HepG2 (cell line): ENCODE data around the gene VPS25. TPM values are rescaled to one million over a fixed set of nuclear protein-coding genes. Genes with fewer than 3 reads are reported as not detected.

Experiments
- BORCS8-MEF2B ChIP-seq: sonication (generic); formaldehyde crosslinking; IDR thresholded peaks from 2 replicates; pipeline ENCODE4 v1.8.0; 2022; ENCODE audit warnings: mild to moderate bottlenecking, missing genetic modification reagents
- EEA1 ChIP-seq: sonication (generic); formaldehyde crosslinking; IDR thresholded peaks from 2 replicates; pipeline ENCODE4 v1.5.1; 2020; ENCODE audit warnings: mild to moderate bottlenecking, missing genetic modification reagents, borderline replicate concordance
- HIVEP1 ChIP-seq: sonication (generic); formaldehyde crosslinking; IDR thresholded peaks from 2 replicates; pipeline ENCODE4 v1.4.0; 2020; ENCODE audit warnings: mild to moderate bottlenecking, missing genetic modification reagents
- HOMEZ ChIP-seq: IDR thresholded peaks from 2 replicates; pipeline ENCODE4 v1.6.1; 2016; ENCODE audit warnings: low read depth
- JUN ChIP-seq: sonication (generic); formaldehyde crosslinking; IDR thresholded peaks from 2 replicates; pipeline ENCODE4 v1.4.0; 2020; ENCODE audit warnings: mild to moderate bottlenecking, missing genetic modification reagents
- KDM5A ChIP-seq: fragments of 200-600 bp; sonication (generic); IDR thresholded peaks from 2 replicates; pipeline ENCODE4 v1.7.0; 2018; ENCODE audit warnings: antibody characterized with exemption, mild to moderate bottlenecking, low read length, borderline replicate concordance
- MLXIP ChIP-seq: sonication (generic); formaldehyde crosslinking; IDR thresholded peaks from 2 replicates; pipeline ENCODE4 v1.9.0; 2021; ENCODE audit warnings: missing genetic modification reagents, borderline replicate concordance
- MTF2 ChIP-seq: sonication (generic); formaldehyde crosslinking; IDR thresholded peaks from 2 replicates; pipeline ENCODE4 v1.5.0; 2020; ENCODE audit warnings: missing genetic modification reagents, borderline replicate concordance
- MZF1 ChIP-seq: sonication (generic); formaldehyde crosslinking; IDR thresholded peaks from 2 replicates; pipeline ENCODE4 v1.8.1; 2023; ENCODE audit warnings: mild to moderate bottlenecking, missing genetic modification reagents, borderline replicate concordance
- RARG ChIP-seq: sonication (generic); formaldehyde crosslinking; IDR thresholded peaks from 2 replicates; pipeline ENCODE4 v1.4.0; 2020; ENCODE audit warnings: low read depth, mild to moderate bottlenecking, missing genetic modification reagents
- RCOR2 ChIP-seq: IDR thresholded peaks from 2 replicates; pipeline ENCODE4 v1.6.1; 2016; ENCODE audit warnings: missing biosample characterization, missing genetic modification reagents
- SALL1 ChIP-seq: sonication (generic); formaldehyde crosslinking; IDR thresholded peaks from 2 replicates; pipeline ENCODE4 v1.8.0; 2022; ENCODE audit warnings: mild to moderate bottlenecking, missing genetic modification reagents
- SNAPC4 ChIP-seq: sonication (generic); formaldehyde crosslinking; IDR thresholded peaks from 2 replicates; pipeline ENCODE4 v1.4.0; 2020; ENCODE audit warnings: mild to moderate bottlenecking, missing genetic modification reagents
- TCF7 ChIP-seq: sonication (generic); IDR thresholded peaks from 2 replicates; pipeline ENCODE4 v1.6.1; 2016; ENCODE audit warnings: antibody characterized with exemption, low read depth
- TSC22D2 ChIP-seq: sonication (generic); formaldehyde crosslinking; IDR thresholded peaks from 2 replicates; pipeline ENCODE4 v1.5.1; 2020; ENCODE audit warnings: missing genetic modification reagents, mild to moderate bottlenecking, borderline replicate concordance
- ZMYM4 ChIP-seq: sonication (generic); formaldehyde crosslinking; IDR thresholded peaks from 2 replicates; pipeline ENCODE4 v1.8.1; 2023; ENCODE audit warnings: mild to moderate bottlenecking, missing genetic modification reagents
- ZNF224 ChIP-seq: sonication (generic); formaldehyde crosslinking; IDR thresholded peaks from 2 replicates; pipeline ENCODE4 v1.5.0; 2020; ENCODE audit warnings: mild to moderate bottlenecking, missing genetic modification reagents
- ZNF3 ChIP-seq: IDR thresholded peaks from 2 replicates; pipeline ENCODE4 v1.7.0; 2017; ENCODE audit warnings: inconsistent platforms
- ZNF691 ChIP-seq: sonication (generic); formaldehyde crosslinking; IDR thresholded peaks from 2 replicates; pipeline ENCODE4 v1.4.0; 2020; ENCODE audit warnings: missing genetic modification reagents, low read depth, mild to moderate bottlenecking, borderline replicate concordance
- ZNF879 ChIP-seq: sonication (generic); formaldehyde crosslinking; IDR thresholded peaks from 2 replicates; pipeline ENCODE4 v1.8.1; 2023; ENCODE audit warnings: missing genetic modification reagents
- polyA plus RNA-seq, 8 experiments: library from polyadenylated mRNA; depleted of rRNA in 3 of 8; stranded (reverse) in 7 of 8; unstranded in 1 of 8; fragments of >200 nt; fragmentation: Illumina TruSeq in 4 of 8; extraction: Trizol in 4 of 8; gene quantifications; 2 replicates each; pipeline versions ENCODE4 v1.2.1 to v1.2.3, GENCODE V29; 2011 to 2016; ENCODE audit warnings: low read depth in 4 of 8, missing spikeins in 1 of 8, mixed read lengths in 1 of 8; ENCODE audit not compliant: insufficient read depth in 1 of 8
- total RNA-seq, 5 experiments: library from RNA; depleted of rRNA; stranded (reverse); fragments of >200 nt; fragmentation: Illumina TruSeq; extraction: Trizol; gene quantifications; 2 replicates each; pipeline ENCODE4 v1.2.3, GENCODE V29; 2016; ENCODE audit warnings: low read depth in 1 of 5

The VPS25 gene
- total and polyA plus RNA-seq, 2 of the 13 experiments (the other 11 are each of a cell fraction or from before 2014, with no cell fraction given) = 161 to 249 TPM

- TF ChIP-seq MZF1 (CRISPR knock-in tag) = 0 out of 2 replicates have a peak, but pooled peaks have one; percentile 91
- peak; percentile 85 for TF ChIP-seq HOMEZ (CRISPR knock-in tag)
- TF ChIP-seq BORCS8-MEF2B (CRISPR knock-in tag) = peak; percentile 94
- TF ChIP-seq RARG = 0 out of 2 replicates have a peak, but pooled peaks have one; percentile 43
- no peak for TF ChIP-seq MLXIP (CRISPR knock-in tag)
- peak; percentile 76 for TF ChIP-seq HIVEP1
- peak; percentile 85; the same call in 1 of the 2 replicates for TF ChIP-seq EEA1 (CRISPR knock-in tag)
- peak; percentile 86 for TF ChIP-seq ZNF691 (CRISPR knock-in tag)
- TF ChIP-seq SNAPC4 (CRISPR knock-in tag) = peak; percentile 67; the same call in 1 of the 2 replicates
- TF ChIP-seq MTF2 (CRISPR knock-in tag) = no peak
- TF ChIP-seq ZMYM4 (CRISPR knock-in tag) = peak; percentile 62; the same call in 1 of the 2 replicates
- TF ChIP-seq JUN (CRISPR knock-in tag) = no peak
- TF ChIP-seq KDM5A = peak; percentile 100
- TF ChIP-seq ZNF879 = no peak
- no peak for TF ChIP-seq ZNF3
- TF ChIP-seq ZNF224 = no peak
- TF ChIP-seq RCOR2 (CRISPR knock-in tag) = no peak
- peak; percentile 91 for TF ChIP-seq SALL1 (CRISPR knock-in tag)
- TF ChIP-seq TCF7 = no peak
- peak; percentile 94; the same call in 1 of the 2 replicates for TF ChIP-seq TSC22D2 (CRISPR knock-in tag)
Measured at GRCh38 chr17:42773290-42774035, at the start of gene VPS25 (continued).
